NCI-H526 (cell line): ENCODE data around the gene SRRT.
A peak's percentile ranks its signal among the peaks of the same experiment; 100 is the strongest.
"Not testable (repeated sequence)": the region's sequence is repeated elsewhere in the genome, so short reads cannot be mapped to it uniquely, and the experiment has no call there.

Experiments used
- DNase-seq, 2 experiments: peaks; one replicate each; lab custom pipeline; 2025; lab: John Stamatoyannopoulos, UW

The SRRT gene

GRCh38 chr7:100874577-100875355 is at the start of gene SRRT:
TSS of gene SRRT (plus strand) at chr7:100875103. CDS start at chr7:100875591, 488 bp downstream.
- peak; percentile 98 to 100 for DNase-seq

- DNase-seq: peak in 1 of 2 experiments; percentile 56
Measured at GRCh38 chr7:100825215-100825671, 49.7 kb upstream of the SRRT start.

GRCh38 chr7:100825751-100826513 is 49.0 kb upstream of the SRRT start:
- peak in 1 of 2 experiments; percentile 20 for DNase-seq

GRCh38 chr7:100826514-100827329 is 48.2 kb upstream of the SRRT start:
- no peak for DNase-seq

GRCh38 chr7:100827330-100828226 is 47.3 kb upstream of the SRRT start, which contains the start of gene EPHB4:
TSS of gene EPHB4 (minus strand) at chr7:100827523. CDS start at chr7:100827030, 493 bp downstream.
- DNase-seq: no peak

GRCh38 chr7:100829150-100829716 is 45.7 kb upstream of the SRRT start:
- DNase-seq: no peak

- no peak for DNase-seq
Measured at GRCh38 chr7:100830396-100830795, 44.5 kb upstream of the SRRT start.

- DNase-seq: no peak
Measured at GRCh38 chr7:100832281-100832633, 42.6 kb upstream of the SRRT start.

GRCh38 chr7:100835903-100836811 is 38.7 kb upstream of the SRRT start:
- DNase-seq: no peak

- no peak for DNase-seq
Measured at GRCh38 chr7:100836812-100837098, 38.1 kb upstream of the SRRT start.

GRCh38 chr7:100837099-100837836 is 37.6 kb upstream of the SRRT start:
- DNase-seq: peak; percentile 58 to 90

- no peak for DNase-seq
Measured at GRCh38 chr7:100839361-100839760, 35.5 kb upstream of the SRRT start.

GRCh38 chr7:100840470-100841100 is 34.3 kb upstream of the SRRT start:
- no peak for DNase-seq

GRCh38 chr7:100847360-100847759 is 27.5 kb upstream of the SRRT start:
- DNase-seq: no peak

GRCh38 chr7:100852048-100852872 is 22.6 kb upstream of the SRRT start, which contains the start of gene SLC12A9:
TSS of gene SLC12A9 (plus strand) at chr7:100852713. CDS start at chr7:100854198, 1,485 bp downstream.
- DNase-seq: peak; percentile 89 to 95

- no peak for DNase-seq
Measured at GRCh38 chr7:100854146-100854895, 20.6 kb upstream of the SRRT start.

GRCh38 chr7:100854899-100855298 is 20.0 kb upstream of the SRRT start:
- DNase-seq: not testable (repeated sequence)
